GDM1 (cell line): ENCODE results near the gene BLOC1S5.
"Not testable (repeated sequence)": the region's sequence is repeated elsewhere in the genome, so short reads cannot be mapped to it uniquely, and the experiment has no call there.

Experiments
- DNase-seq: peaks from one replicate; lab custom pipeline; 2025; lab: John Stamatoyannopoulos, UW

Gene BLOC1S5

GRCh38 chr6:8082572-8082953 is 18.4 kb upstream of the BLOC1S5 start:
- no peak for DNase-seq

- no peak for DNase-seq
Measured at GRCh38 chr6:8080362-8081151, 16.4 kb upstream of the BLOC1S5 start.

- no peak for DNase-seq
Measured at GRCh38 chr6:8079126-8079525, 14.9 kb upstream of the BLOC1S5 start.

- DNase-seq = no peak
Measured at GRCh38 chr6:8077991-8078390, 13.8 kb upstream of the BLOC1S5 start.

- DNase-seq = no peak
Measured at GRCh38 chr6:8075704-8076103, 11.5 kb upstream of the BLOC1S5 start.

- DNase-seq = no peak
Measured at GRCh38 chr6:8075185-8075584, 11.0 kb upstream of the BLOC1S5 start.

- no peak for DNase-seq
Measured at GRCh38 chr6:8074213-8074612, 10.0 kb upstream of the BLOC1S5 start.

GRCh38 chr6:8073758-8074157 is 9.6 kb upstream of the BLOC1S5 start:
- no peak for DNase-seq

- DNase-seq = no peak
Measured at GRCh38 chr6:8070718-8071117, 6.5 kb upstream of the BLOC1S5 start.

GRCh38 chr6:8069631-8070284 is 5.6 kb upstream of the BLOC1S5 start:
- no peak for DNase-seq

GRCh38 chr6:8069151-8069550 is 5.0 kb upstream of the BLOC1S5 start:
- no peak for DNase-seq

- DNase-seq = no peak
Measured at GRCh38 chr6:8066108-8066507, 1.9 kb upstream of the BLOC1S5 start.

GRCh38 chr6:8065519-8065911 is 1.3 kb upstream of the BLOC1S5 start:
- DNase-seq = no peak

- no peak for DNase-seq
Measured at GRCh38 chr6:8064638-8065518, 689 bp upstream of the BLOC1S5 start.

- DNase-seq = no peak
Measured at GRCh38 chr6:8061736-8062135, 2.5 kb downstream of the BLOC1S5 start.

- no peak for DNase-seq
Measured at GRCh38 chr6:8060346-8060745, 3.8 kb downstream of the BLOC1S5 start.

- DNase-seq = no peak
Measured at GRCh38 chr6:8059129-8059528, 5.1 kb downstream of the BLOC1S5 start.

GRCh38 chr6:8057793-8058192 is 6.4 kb downstream of the BLOC1S5 start:
- DNase-seq = no peak

- DNase-seq = no peak
Measured at GRCh38 chr6:8057263-8057662, 6.9 kb downstream of the BLOC1S5 start.

- no peak for DNase-seq
Measured at GRCh38 chr6:8054276-8054675, 9.9 kb downstream of the BLOC1S5 start.

GRCh38 chr6:8047541-8048292 is 16.5 kb downstream of the BLOC1S5 start:
- no peak for DNase-seq

- not testable (repeated sequence) for DNase-seq
Measured at GRCh38 chr6:8045769-8046168, 18.4 kb downstream of the BLOC1S5 start.
